Measurements from ENCODE around the gene EFHC2.
A peak's percentile ranks its signal among the peaks of the same experiment; 100 is the strongest.

Gene EFHC2

GRCh38 chrX:44344194-44344593 is 722 bp upstream of the EFHC2 start:
- H3K4me2 ChIP-seq (ENCODE audit: low read length) = peak overlapping the region; percentile 93

GRCh38 chrX:44342866-44343265 is 606 bp downstream of the EFHC2 start:
- Histone ChIP-seq H3K79me2 (ENCODE audit: low read length) (no peaks in the 10 kb centered on the region), H3K27ac (ENCODE audit: low read length) (no peak overlapping the region), H3K4me2 (ENCODE audit: low read length) (peak overlapping the region; percentile 93), H3K4me1 (ENCODE audit: low read length) (no peaks in the 10 kb centered on the region), H2AFZ (ENCODE audit: low read depth, low read length) (peak overlapping the region; percentile 83; the same call in 1 of the 2 replicates), H3K9ac (ENCODE audit: low read length) (peak overlapping the region; percentile 54; the same call in 1 of the 2 replicates), H3K9me3 (ENCODE audit: insufficient read depth, low read length) (no peaks in the 10 kb centered on the region), H3K36me3 (replicated peaks; ENCODE audit: low read depth, low read length) (no peaks in the 10 kb centered on the region), H4K20me1 (ENCODE audit: insufficient read depth, low read length) (no peaks in the 10 kb centered on the region), H3K4me3 (ENCODE audit: low read length) (peak overlapping the region; percentile 88), H3K27me3 (ENCODE audit: low read depth, low read length) (peaks cover 3% of the 10 kb centered on the region; the same call in 1 of the 2 replicates)
- TF ChIP-seq CTCF (IDR thresholded peaks at IDR 0.05; ENCODE audit: low read depth, low read length) = no peak
- no peak for TF ChIP-seq EZH2phosphoT487 (IDR thresholded peaks at IDR 0.05; ENCODE audit: low read depth)

More at GRCh38 chrX:44344194-44344593, 722 bp upstream of the EFHC2 start:
- Histone ChIP-seq H3K79me2 (ENCODE audit: low read length) (no peaks in the 10 kb centered on the region), H4K20me1 (ENCODE audit: insufficient read depth, low read length) (no peaks in the 10 kb centered on the region), H2AFZ (ENCODE audit: low read depth, low read length) (peak overlapping the region; percentile 74), H3K27ac (ENCODE audit: low read length) (no peak overlapping the region), H3K36me3 (replicated peaks; ENCODE audit: low read depth, low read length) (no peaks in the 10 kb centered on the region), H3K9me3 (ENCODE audit: insufficient read depth, low read length) (no peaks in the 10 kb centered on the region), H3K27me3 (ENCODE audit: low read depth, low read length) (peaks cover 3% of the 10 kb centered on the region; the same call in 1 of the 2 replicates), H3K4me3 (ENCODE audit: low read length) (peak overlapping the region; percentile 88), H3K4me1 (ENCODE audit: low read length) (no peaks in the 10 kb centered on the region), H3K9ac (ENCODE audit: low read length) (peak overlapping the region; percentile 54; the same call in 1 of the 2 replicates)
- TF ChIP-seq EZH2phosphoT487 (IDR thresholded peaks at IDR 0.05; ENCODE audit: low read depth) = no peak
- TF ChIP-seq CTCF (IDR thresholded peaks at IDR 0.05; ENCODE audit: low read depth, low read length) = no peak

GRCh38 chrX:44338361-44338760 is 5.1 kb downstream of the EFHC2 start:
- H4K20me1 ChIP-seq (ENCODE audit: insufficient read depth, low read length) = no peaks in the 10 kb centered on the region
- no peak overlapping the region for H3K4me2 ChIP-seq (ENCODE audit: low read length)
- no peaks in the 10 kb centered on the region for H3K4me1 ChIP-seq (ENCODE audit: low read length)
- H3K9me3 ChIP-seq (ENCODE audit: insufficient read depth, low read length) = no peaks in the 10 kb centered on the region
- no peak overlapping the region for H3K27ac ChIP-seq (ENCODE audit: low read length)
- H2AFZ ChIP-seq (ENCODE audit: low read depth, low read length) = no peak overlapping the region
- H3K36me3 ChIP-seq (replicated peaks; ENCODE audit: low read depth, low read length) = no peaks in the 10 kb centered on the region
- no peaks in the 10 kb centered on the region for H3K79me2 ChIP-seq (ENCODE audit: low read length)
- no peak overlapping the region for H3K9ac ChIP-seq (ENCODE audit: low read length)
- no peak overlapping the region for H3K4me3 ChIP-seq (ENCODE audit: low read length)
- TF ChIP-seq CTCF (IDR thresholded peaks at IDR 0.05; ENCODE audit: low read depth, low read length) = no peak
- TF ChIP-seq EZH2phosphoT487 (IDR thresholded peaks at IDR 0.05; ENCODE audit: low read depth) = no peak
- no peaks in the 10 kb centered on the region for H3K27me3 ChIP-seq (ENCODE audit: low read depth, low read length)

GRCh38 chrX:44332437-44332836 is 11.0 kb downstream of the EFHC2 start:
- Histone ChIP-seq H3K9ac (ENCODE audit: low read length) (no peak overlapping the region), H3K36me3 (replicated peaks; ENCODE audit: low read depth, low read length) (no peaks in the 10 kb centered on the region), H2AFZ (ENCODE audit: low read depth, low read length) (no peak overlapping the region), H3K27ac (ENCODE audit: low read length) (no peak overlapping the region), H3K4me3 (ENCODE audit: low read length) (no peak overlapping the region), H3K4me2 (ENCODE audit: low read length) (no peak overlapping the region), H3K4me1 (ENCODE audit: low read length) (no peaks in the 10 kb centered on the region), H3K79me2 (ENCODE audit: low read length) (no peaks in the 10 kb centered on the region), H3K27me3 (ENCODE audit: low read depth, low read length) (no peaks in the 10 kb centered on the region), H3K9me3 (ENCODE audit: insufficient read depth, low read length) (no peaks in the 10 kb centered on the region), H4K20me1 (ENCODE audit: insufficient read depth, low read length) (no peaks in the 10 kb centered on the region)
- TF ChIP-seq EZH2phosphoT487 (IDR thresholded peaks at IDR 0.05; ENCODE audit: low read depth) (no peak), CTCF (IDR thresholded peaks at IDR 0.05; ENCODE audit: low read depth, low read length) (no peak)
